Activated T-helper 1 cell treated with anti-CD3 and anti-CD28 coated beads, Interleukin-12 subunit alpha, Interleukin-12 subunit beta, Interleukin-2, Interleukin-4 antibody, amounts not matched to agents 30 ng/mL and 10 ng/mL and 1 ng/mL, durations not matched to agents 14 hours and 24 hours and 36 hours (primary cell): ENCODE data around the gene ARHGAP20. TPM values are rescaled to one million over a fixed set of nuclear protein-coding genes. Genes with fewer than 3 reads are reported as not detected.

Source experiments
- DNase-seq: peaks from one replicate; pipeline ENCODE4 v3.0.0; 2021; ENCODE audit warnings: low spot score
- H3K27ac Mint-ChIP-seq: one replicate; pipeline ENCODE4 v1.8.0; 2021; ENCODE audit warnings: mild to moderate bottlenecking, mixed read lengths
- H3K27me3 Mint-ChIP-seq: one replicate; pipeline ENCODE4 v1.8.0; 2022; ENCODE audit warnings: mild to moderate bottlenecking, moderate library complexity, mixed read lengths; ENCODE audit not compliant: insufficient read depth
- H3K36me3 Mint-ChIP-seq: one replicate; pipeline ENCODE4 v1.8.0; 2021; ENCODE audit warnings: low read depth, mixed read lengths
- H3K4me1 Mint-ChIP-seq: one replicate; pipeline ENCODE4 v1.8.0; 2021; ENCODE audit warnings: low read depth, mixed read lengths
- H3K4me3 Mint-ChIP-seq: one replicate; pipeline ENCODE4 v1.8.0; 2021; ENCODE audit warnings: mild to moderate bottlenecking, moderate library complexity, mixed read lengths
- H3K9me3 Mint-ChIP-seq: one replicate; pipeline ENCODE4 v1.8.0; 2021; ENCODE audit warnings: mixed read lengths
- intact Hi-C: fragments of 100-400 bp; cut with micrococcal nuclease; formaldehyde crosslinking; loops from one replicate; pipeline ENCODE4 v1.15.1; 2024
- total RNA-seq: library from RNA; stranded (reverse); gene quantifications from 2 replicates; pipeline ENCODE4 v1.2.3, GENCODE V29; 2022

ARHGAP20 gene
- total RNA-seq, 1 donor from 2014 or later: not detected

DNA sequence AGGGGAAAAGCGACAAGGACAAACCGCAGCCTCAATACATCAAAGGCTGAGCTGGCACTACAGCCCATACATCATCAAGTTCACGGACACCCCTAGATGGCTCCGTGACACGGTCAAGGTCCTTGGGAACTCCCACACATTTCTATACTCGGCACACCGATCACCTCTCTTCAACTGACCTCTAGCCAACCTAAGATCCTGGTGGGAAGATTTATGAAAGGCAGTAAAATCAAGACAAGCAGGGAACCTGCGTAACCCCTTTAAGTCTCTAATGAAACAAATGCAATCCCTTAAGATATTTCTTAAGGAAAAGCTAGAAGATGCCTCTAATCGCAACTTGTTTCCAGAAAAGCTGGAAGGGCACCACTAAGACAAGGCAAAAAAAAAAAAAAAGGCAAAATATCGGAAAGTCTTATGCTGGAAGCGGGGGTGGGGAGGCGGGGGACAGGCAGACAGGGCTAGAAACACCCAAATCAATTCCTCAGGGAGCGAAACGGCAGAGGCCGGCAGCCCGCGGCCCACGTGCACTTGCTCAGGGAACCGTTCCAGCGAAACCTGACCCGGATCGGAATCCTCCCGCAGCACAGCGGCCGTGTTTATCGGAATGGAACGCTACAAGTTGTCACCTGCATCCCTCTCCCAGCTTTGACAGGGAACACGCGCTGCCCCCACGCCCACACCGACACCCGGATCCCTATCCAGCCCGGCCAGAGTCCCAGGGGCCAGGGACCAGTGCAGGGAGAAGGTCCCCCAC, 1.4 kb downstream of the ARHGAP20 start:
- Mint-ChIP-seq H3K4me1 (peaks cover 13% of the 10 kb centered on the region), H3K27me3 (peaks cover 57% of the 10 kb centered on the region), H3K9me3 (no peaks in the 10 kb centered on the region), H3K36me3 (peaks cover 2% of the 10 kb centered on the region), H3K4me3 (peak overlapping the region; percentile 68), H3K27ac (no peak overlapping the region)
- no peak for DNase-seq
- intact Hi-C loops: loop anchor here (5.0 kb wide), 2 partner anchors 259 to 521 kb away; no protein-coding TSS in a partner anchor

DNA sequence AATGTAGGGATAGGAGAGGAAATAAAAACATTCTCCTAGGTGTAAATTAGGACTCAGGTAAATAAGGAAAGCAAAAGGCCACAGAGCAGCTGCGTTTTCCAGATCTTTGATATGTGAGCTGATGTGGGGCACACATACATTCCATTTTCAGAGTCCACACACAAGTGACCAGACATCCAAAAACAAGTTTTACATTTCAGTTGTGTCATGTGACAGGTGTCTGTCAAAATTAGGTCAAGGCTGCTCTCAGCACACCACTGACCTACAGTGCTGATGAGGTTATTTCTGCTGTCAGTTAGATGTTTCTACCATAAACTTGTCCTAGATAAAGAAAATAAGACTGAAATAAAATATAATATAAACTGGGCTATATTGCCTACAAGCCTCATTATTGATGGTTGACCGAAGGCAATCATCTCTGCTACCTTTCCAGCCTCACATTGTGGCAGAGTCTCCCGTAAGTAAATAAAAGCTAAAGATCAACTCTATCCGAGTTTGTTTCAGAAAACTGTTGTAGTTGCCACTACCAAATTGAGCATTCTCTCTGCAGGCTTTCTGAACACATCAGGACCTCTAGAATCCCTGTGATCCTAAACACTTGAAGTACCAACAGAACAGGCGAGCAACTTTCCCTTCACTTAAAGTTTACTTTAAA, 7.9 kb downstream of the ARHGAP20 start:
- intact Hi-C loops: no loop called here
- Mint-ChIP-seq H3K36me3 (no peaks in the 10 kb centered on the region), H3K4me3 (no peak overlapping the region), H3K27me3 (peaks cover 25% of the 10 kb centered on the region), H3K4me1 (no peaks in the 10 kb centered on the region), H3K27ac (no peak overlapping the region), H3K9me3 (no peaks in the 10 kb centered on the region)
- no peak for DNase-seq

DNA sequence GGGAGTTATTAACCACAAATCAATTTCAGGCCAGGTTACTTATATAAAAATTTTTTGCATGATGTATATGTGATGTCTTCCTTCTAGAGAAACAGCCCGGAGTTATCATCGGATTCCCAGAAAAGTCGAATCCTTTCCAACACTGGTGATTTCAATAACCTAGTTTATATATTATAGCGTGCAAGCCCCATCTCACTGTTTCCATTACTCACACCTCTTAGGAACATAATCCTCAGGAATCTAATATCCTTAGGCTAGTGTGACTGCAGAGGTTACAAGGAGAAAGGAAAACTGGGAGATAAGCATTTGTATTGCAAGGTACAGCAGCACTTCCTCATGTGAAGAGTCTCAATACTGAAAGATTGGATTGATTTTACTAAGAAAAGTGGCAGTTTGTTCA, 20.3 kb downstream of the ARHGAP20 start:
- intact Hi-C loops: no loop called here
- no peak overlapping the region for H3K4me3 Mint-ChIP-seq
- H3K4me1 Mint-ChIP-seq: no peaks in the 10 kb centered on the region
- H3K27ac Mint-ChIP-seq: no peak overlapping the region
- DNase-seq: no peak
- peaks cover 7% of the 10 kb centered on the region for H3K27me3 Mint-ChIP-seq
- no peaks in the 10 kb centered on the region for H3K36me3 Mint-ChIP-seq
- H3K9me3 Mint-ChIP-seq: no peaks in the 10 kb centered on the region

DNA sequence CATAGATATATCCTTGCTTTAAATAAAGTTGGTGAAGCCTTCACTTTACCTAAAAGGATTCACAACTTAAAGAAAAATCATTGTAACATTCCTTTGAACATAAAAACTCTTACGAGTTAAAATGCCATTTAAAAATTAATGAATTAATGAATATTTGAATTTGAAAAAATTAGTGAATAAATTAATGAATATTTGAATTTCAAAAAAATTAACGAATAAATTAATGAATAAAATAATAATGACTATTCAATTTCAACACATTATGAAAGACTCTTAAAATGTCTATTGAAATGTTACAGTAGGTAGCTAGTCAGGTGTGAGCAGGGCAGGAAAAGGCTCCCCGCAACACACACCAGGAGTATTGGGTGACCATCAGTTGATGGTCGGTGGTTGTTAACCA, 22.9 kb downstream of the ARHGAP20 start:
- Mint-ChIP-seq H3K36me3 (no peaks in the 10 kb centered on the region), H3K27ac (no peak overlapping the region), H3K27me3 (peaks cover 4% of the 10 kb centered on the region), H3K9me3 (no peaks in the 10 kb centered on the region), H3K4me1 (no peaks in the 10 kb centered on the region), H3K4me3 (no peak overlapping the region)
- intact Hi-C loops: no loop called here
- no peak for DNase-seq

GRCh38 chr11:110679323-110679975, 32.8 kb downstream of the ARHGAP20 start:
- Mint-ChIP-seq H3K27ac (no peak overlapping the region), H3K27me3 (no peaks in the 10 kb centered on the region), H3K36me3 (no peaks in the 10 kb centered on the region), H3K4me3 (no peak overlapping the region), H3K9me3 (no peaks in the 10 kb centered on the region), H3K4me1 (no peaks in the 10 kb centered on the region)
- DNase-seq: no peak
- intact Hi-C loops: no loop called here

DNA sequence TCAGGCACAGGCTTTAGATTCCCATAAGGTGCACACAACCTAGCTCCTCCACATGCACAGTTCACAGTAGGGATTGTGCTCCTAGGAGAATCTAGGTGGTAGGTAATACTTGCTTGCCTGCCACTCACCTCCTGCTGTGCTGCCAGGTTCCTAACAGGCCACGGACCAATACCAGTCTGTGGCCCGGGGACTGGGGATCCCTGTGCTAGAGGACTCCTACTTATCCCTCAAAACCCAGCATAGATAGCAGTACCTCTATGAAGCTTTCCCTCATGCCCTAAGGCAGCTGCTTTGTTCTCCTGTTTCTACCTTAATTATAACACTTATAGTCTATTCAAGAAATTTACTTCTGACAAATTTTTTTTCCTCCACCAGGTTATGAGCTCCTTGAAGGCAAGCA, 36.7 kb downstream of the ARHGAP20 start:
- no peaks in the 10 kb centered on the region for H3K9me3 Mint-ChIP-seq
- H3K27me3 Mint-ChIP-seq: no peaks in the 10 kb centered on the region
- H3K4me3 Mint-ChIP-seq: no peak overlapping the region
- intact Hi-C loops: no loop called here
- no peak overlapping the region for H3K27ac Mint-ChIP-seq
- no peaks in the 10 kb centered on the region for H3K36me3 Mint-ChIP-seq
- no peaks in the 10 kb centered on the region for H3K4me1 Mint-ChIP-seq
- no peak for DNase-seq

DNA sequence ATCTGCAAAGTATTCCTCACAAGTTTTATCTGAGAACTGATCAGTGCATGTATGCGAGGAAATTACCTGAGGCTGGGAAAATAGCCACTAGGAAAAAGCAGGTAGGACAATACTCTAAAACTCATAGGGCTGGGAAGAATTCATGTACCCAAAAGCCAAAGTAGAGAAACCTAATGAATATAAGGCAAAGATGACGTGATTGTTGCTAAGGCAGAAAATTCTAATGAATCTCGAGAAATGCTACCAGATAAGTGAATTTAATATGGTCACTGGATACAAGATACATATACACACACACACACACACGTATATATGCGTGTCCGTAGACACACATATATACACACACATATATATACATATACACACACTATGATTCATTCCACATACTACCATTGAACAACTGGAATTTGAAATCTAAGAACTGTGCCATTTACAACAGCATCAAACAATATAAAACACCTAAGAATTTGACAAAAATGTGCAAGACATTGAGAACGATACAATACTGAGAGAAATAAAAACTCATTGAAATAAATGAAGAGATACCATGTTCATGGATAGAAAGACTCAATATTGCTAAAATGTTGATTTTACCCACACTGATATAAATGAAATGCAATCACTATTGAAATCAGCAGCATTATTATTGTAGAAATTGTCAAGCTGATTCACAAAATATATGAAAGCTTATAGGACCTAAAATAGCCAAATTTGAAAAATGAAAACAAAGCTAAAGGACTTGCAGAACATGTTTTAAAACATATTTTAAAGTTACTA, 46.4 kb downstream of the ARHGAP20 start:
- Mint-ChIP-seq H3K9me3 (no peaks in the 10 kb centered on the region), H3K4me3 (no peak overlapping the region), H3K4me1 (no peaks in the 10 kb centered on the region), H3K27ac (no peak overlapping the region), H3K27me3 (peaks cover 5% of the 10 kb centered on the region), H3K36me3 (no peaks in the 10 kb centered on the region)
- no peak for DNase-seq
- intact Hi-C loops: no loop called here

GRCh38 chr11:110655967-110656366, 56.3 kb downstream of the ARHGAP20 start:
- no peaks in the 10 kb centered on the region for H3K9me3 Mint-ChIP-seq
- no peak for DNase-seq
- no peaks in the 10 kb centered on the region for H3K4me1 Mint-ChIP-seq
- no peak overlapping the region for H3K27ac Mint-ChIP-seq
- H3K36me3 Mint-ChIP-seq: no peaks in the 10 kb centered on the region
- no peaks in the 10 kb centered on the region for H3K27me3 Mint-ChIP-seq
- intact Hi-C loops: no loop called here
- no peak overlapping the region for H3K4me3 Mint-ChIP-seq

DNA sequence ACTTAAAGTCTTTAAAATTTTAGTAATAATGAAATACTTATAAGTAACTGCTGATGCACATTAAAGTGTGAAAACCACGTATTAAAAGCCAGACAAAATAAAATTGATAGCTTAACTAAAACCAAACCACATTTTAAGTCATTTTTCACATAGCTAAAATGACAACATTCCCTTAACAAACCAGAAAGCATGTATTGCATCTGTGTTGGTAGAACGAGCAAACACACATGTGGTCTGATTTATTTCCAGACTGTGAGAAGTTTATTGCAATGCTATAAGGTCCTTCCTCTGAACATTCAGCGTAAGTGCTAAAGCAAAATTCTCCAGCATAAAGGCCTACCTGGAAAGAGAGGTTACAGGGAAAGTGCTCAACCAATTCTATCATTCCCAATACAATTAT, 57.8 kb downstream of the ARHGAP20 start:
- no peaks in the 10 kb centered on the region for H3K4me1 Mint-ChIP-seq
- no peak overlapping the region for H3K27ac Mint-ChIP-seq
- no peaks in the 10 kb centered on the region for H3K9me3 Mint-ChIP-seq
- no peaks in the 10 kb centered on the region for H3K36me3 Mint-ChIP-seq
- H3K4me3 Mint-ChIP-seq: no peak overlapping the region
- no peak for DNase-seq
- H3K27me3 Mint-ChIP-seq: no peaks in the 10 kb centered on the region
- intact Hi-C loops: no loop called here

DNA sequence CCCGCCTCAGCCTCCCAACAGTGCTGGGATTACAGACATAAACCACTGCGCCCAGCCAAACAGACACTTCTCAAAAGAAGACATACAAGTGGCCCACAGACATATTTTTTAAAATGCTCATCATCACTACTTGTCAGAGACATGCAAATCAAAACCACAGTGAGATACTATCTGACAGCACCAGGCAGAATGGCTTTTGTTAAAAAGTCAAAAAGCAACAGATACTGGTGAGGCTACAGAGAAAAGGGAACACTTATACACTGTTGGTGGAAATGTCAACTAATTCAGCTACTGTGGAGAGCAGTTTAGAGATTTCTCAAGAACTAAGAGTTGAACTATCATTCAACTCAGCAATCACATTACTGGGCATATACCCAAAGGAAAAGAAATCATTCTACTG, 67.0 kb downstream of the ARHGAP20 start:
- Mint-ChIP-seq H3K27me3 (peaks cover 2% of the 10 kb centered on the region), H3K9me3 (peaks cover 3% of the 10 kb centered on the region), H3K4me3 (no peak overlapping the region), H3K4me1 (no peaks in the 10 kb centered on the region), H3K27ac (no peak overlapping the region), H3K36me3 (no peaks in the 10 kb centered on the region)
- no peak for DNase-seq
- intact Hi-C loops: no loop called here

DNA sequence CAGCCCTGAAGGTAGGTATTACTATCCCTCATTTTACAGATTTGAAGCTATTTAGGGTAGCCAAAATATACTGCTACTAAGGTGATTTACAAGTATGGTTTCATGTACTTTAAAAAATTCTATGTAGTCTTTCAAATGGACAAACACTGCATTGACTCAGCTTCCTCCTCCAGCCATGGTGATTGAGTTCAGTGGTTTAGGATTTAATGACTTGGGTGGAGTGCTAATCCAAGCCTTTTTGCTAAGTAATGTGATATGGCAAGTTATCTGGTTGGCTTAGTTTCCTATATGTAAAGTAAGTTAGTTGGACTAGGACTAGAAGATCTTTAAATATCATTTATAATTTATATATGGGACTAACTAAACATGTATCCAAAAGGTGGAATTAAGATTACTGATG, 77.9 kb downstream of the ARHGAP20 start:
- Mint-ChIP-seq H3K36me3 (no peaks in the 10 kb centered on the region), H3K4me1 (no peaks in the 10 kb centered on the region), H3K4me3 (no peak overlapping the region), H3K27me3 (no peaks in the 10 kb centered on the region), H3K9me3 (no peaks in the 10 kb centered on the region), H3K27ac (no peak overlapping the region)
- no peak for DNase-seq
- intact Hi-C loops: no loop called here

DNA sequence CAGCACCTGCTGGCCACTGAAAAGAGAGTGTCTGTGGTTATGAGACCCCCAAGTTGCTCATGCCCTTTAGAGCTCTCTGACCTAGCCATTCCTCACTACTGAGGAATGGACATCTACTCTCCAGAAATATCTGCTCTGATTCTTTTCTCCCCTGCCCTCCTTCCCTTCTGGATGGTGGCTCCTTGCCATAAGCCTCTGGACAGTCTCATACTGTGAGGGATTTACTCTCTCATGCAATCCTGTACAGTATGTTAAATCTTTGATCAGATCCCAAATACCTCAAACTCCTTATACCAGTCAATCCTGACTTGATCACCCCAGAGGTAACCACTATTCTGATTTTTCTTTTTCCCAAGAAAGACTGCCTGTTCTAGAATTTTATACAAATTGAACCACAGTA, 80.7 kb downstream of the ARHGAP20 start:
- Mint-ChIP-seq H3K4me1 (no peaks in the 10 kb centered on the region), H3K36me3 (no peaks in the 10 kb centered on the region), H3K9me3 (no peaks in the 10 kb centered on the region), H3K4me3 (no peak overlapping the region), H3K27me3 (peaks cover 2% of the 10 kb centered on the region), H3K27ac (no peak overlapping the region)
- no peak for DNase-seq
- intact Hi-C loops: no loop called here

DNA sequence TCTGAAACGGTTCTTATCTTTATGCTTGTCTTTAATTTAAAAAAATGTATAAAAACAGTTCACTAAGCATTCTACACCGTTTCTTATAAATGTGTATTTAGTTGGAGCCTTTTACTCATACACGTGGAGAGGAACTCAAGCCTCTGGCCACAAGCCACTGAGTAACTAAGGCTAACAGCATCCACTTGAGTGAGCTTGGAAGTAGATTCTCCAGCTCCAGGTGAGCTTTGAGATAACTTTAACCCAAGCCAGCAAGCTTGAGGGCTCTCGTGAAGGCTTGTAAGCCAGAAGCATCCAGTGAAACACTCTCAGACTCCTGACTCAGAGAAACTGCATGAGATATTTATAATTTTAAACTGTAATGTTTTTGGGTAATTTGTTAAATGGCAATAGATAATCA, 82.6 kb downstream of the ARHGAP20 start:
- no peak overlapping the region for H3K27ac Mint-ChIP-seq
- H3K4me3 Mint-ChIP-seq: no peak overlapping the region
- peaks cover 2% of the 10 kb centered on the region for H3K27me3 Mint-ChIP-seq
- H3K36me3 Mint-ChIP-seq: no peaks in the 10 kb centered on the region
- no peak for DNase-seq
- intact Hi-C loops: no loop called here
- H3K4me1 Mint-ChIP-seq: no peaks in the 10 kb centered on the region
- no peaks in the 10 kb centered on the region for H3K9me3 Mint-ChIP-seq
